Spleen (tissue), 7 donors: ENCODE results near the gene NHLRC3.
"Not testable (repeated sequence)": the region's sequence is repeated elsewhere in the genome, so short reads cannot be mapped to it uniquely, and the experiment has no call there.

Experiments used
- CTCF ChIP-seq, 11 experiments: fragments of 200-600 bp in 7 of 11; fragments of 450-650 bp in 4 of 11; sonication (generic) in 4 of 11; IDR thresholded peaks in 8 of 11; conservative IDR thresholded peaks in 3 of 11; 1 replicate in 7 of 11; 2 replicates in 4 of 11; pipeline versions ENCODE4 v1.4.0 to v1.8.0; 2016 to 2021; ENCODE audit warnings: antibody characterized with exemption in 11 of 11, inconsistent platforms in 4 of 11, mild to moderate bottlenecking in 1 of 11
- POLR2A ChIP-seq, 3 donors: fragments of 450-650 bp; IDR thresholded peaks; one replicate each; pipeline ENCODE4 v1.5.1; 2017; ENCODE audit warnings: antibody characterized with exemption in 3 of 3, mild to moderate bottlenecking in 1 of 3
- POLR2AphosphoS5 ChIP-seq, 3 donors: sonication (generic); formaldehyde crosslinking; IDR thresholded peaks; one replicate each; pipeline ENCODE4 v1.5.1; 2017; ENCODE audit warnings: antibody characterized with exemption in 3 of 3
- donor health status: DM: no; HTN: no; CAD: no; lungs with moderate emphysema.
- donor health status: DM: no; HTN: no; CAD: no.
- donor health status: DM: no; HTN: no; CAD: no.

DNA sequence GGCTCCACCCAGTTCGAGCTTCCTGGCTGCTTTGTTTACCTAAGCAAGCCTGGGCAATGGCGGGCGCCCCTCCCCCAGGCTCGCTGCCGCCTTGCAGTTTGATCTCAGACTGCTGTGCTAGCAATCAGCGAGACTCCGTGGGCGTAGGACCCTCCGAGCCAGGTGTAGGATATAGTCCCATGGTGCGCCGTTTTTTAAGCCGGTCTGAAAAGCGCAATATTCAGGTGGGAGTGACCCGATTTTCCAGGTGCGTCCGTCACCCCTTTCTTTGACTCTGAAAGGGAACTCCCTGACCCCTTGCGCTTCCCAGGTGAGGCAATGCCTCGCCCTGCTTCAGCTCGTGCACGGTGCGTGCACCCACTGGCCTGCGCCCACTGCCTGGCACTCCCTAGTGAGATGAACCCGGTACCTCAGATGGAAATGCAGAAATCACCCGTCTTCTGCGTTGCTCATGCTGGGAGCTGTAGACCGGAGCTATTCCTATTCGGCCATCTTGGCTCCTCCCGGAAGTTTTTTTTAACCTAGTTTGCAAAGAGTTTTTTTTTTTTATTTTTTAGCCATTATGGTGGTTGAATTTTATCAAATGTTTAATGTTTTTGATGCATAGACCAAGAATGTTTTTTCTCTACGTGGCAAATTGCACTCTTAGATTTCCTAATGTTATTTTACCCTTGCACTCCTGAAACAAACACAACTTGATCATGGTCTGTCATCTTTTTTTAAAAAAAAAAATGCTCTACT lies 31.7 kb upstream of the NHLRC3 start:
- not testable (repeated sequence) for TF ChIP-seq CTCF (IDR thresholded peaks at IDR 0.05 in 8 of 11, conservative IDR thresholded peaks at IDR 0.05 in 3 of 11); POLR2A (IDR thresholded peaks at IDR 0.05)
- peak in 1 of 3 donors; percentile 16 for TF ChIP-seq POLR2AphosphoS5 (IDR thresholded peaks at IDR 0.05)
